Mucosa of stomach (tissue), 1 donor: ENCODE measurements around the gene COX6B1.

Experiments
- H3K27me3 ChIP-seq: one replicate; pipeline ENCODE4 v1.7.0; 2013; ENCODE audit warnings: mild to moderate bottlenecking, low read length; ENCODE audit not compliant: control insufficient read depth, insufficient read depth
- H3K36me3 ChIP-seq: one replicate; pipeline ENCODE4 v1.7.0; 2013; ENCODE audit warnings: low read length; ENCODE audit not compliant: control insufficient read depth, insufficient read depth
- H3K4me1 ChIP-seq: one replicate; pipeline ENCODE4 v1.7.0; 2013; ENCODE audit warnings: mild to moderate bottlenecking, low read length; ENCODE audit not compliant: control insufficient read depth, insufficient read depth
- H3K4me3 ChIP-seq: one replicate; pipeline ENCODE4 v1.7.0; 2013; ENCODE audit warnings: low read length
- H3K9ac ChIP-seq: one replicate; pipeline ENCODE4 v1.7.0; 2013; ENCODE audit warnings: mild to moderate bottlenecking, low read length, moderate library complexity
- H3K9me3 ChIP-seq: one replicate; pipeline ENCODE4 v1.7.0; 2013; ENCODE audit warnings: mild to moderate bottlenecking, low read length, moderate library complexity; ENCODE audit not compliant: control insufficient read depth
- donor health status: Pancreatic carcinoma.

COX6B1 gene

GRCh38 chr19:35619290-35619923 lies 28.7 kb upstream of the COX6B1 start:
- H3K4me3 ChIP-seq, result no peak overlapping the region
- no peaks in the 10 kb centered on the region for H3K27me3 ChIP-seq

GRCh38 chr19:35620001-35620400 lies 28.1 kb upstream of the COX6B1 start:
- Histone ChIP-seq H3K36me3 (no peaks in the 10 kb centered on the region), H3K9me3 (no peaks in the 10 kb centered on the region), H3K9ac (no peak overlapping the region), H3K4me1 (no peaks in the 10 kb centered on the region), H3K4me3 (no peak overlapping the region), H3K27me3 (no peaks in the 10 kb centered on the region)

More at GRCh38 chr19:35619290-35619923, 28.7 kb upstream of the COX6B1 start:
- Histone ChIP-seq H3K9me3 (no peaks in the 10 kb centered on the region), H3K36me3 (no peaks in the 10 kb centered on the region), H3K9ac (no peak overlapping the region), H3K4me1 (no peaks in the 10 kb centered on the region)

GRCh38 chr19:35621708-35622107 lies 26.4 kb upstream of the COX6B1 start:
- no peaks in the 10 kb centered on the region for H3K4me1 ChIP-seq
- H3K9me3 ChIP-seq, result no peaks in the 10 kb centered on the region
- no peak overlapping the region for H3K4me3 ChIP-seq
- H3K9ac ChIP-seq, result no peak overlapping the region
- no peaks in the 10 kb centered on the region for H3K36me3 ChIP-seq
- no peaks in the 10 kb centered on the region for H3K27me3 ChIP-seq

- Histone ChIP-seq H3K36me3 (no peaks in the 10 kb centered on the region), H3K4me1 (no peaks in the 10 kb centered on the region), H3K27me3 (no peaks in the 10 kb centered on the region), H3K9me3 (no peaks in the 10 kb centered on the region), H3K4me3 (no peak overlapping the region), H3K9ac (no peak overlapping the region)
Observed at GRCh38 chr19:35622750-35623149, 25.4 kb upstream of the COX6B1 start.

GRCh38 chr19:35623327-35624010 lies 24.7 kb upstream of the COX6B1 start:
- Histone ChIP-seq H3K4me1 (no peaks in the 10 kb centered on the region), H3K27me3 (no peaks in the 10 kb centered on the region), H3K4me3 (no peak overlapping the region), H3K36me3 (no peaks in the 10 kb centered on the region), H3K9me3 (no peaks in the 10 kb centered on the region), H3K9ac (no peak overlapping the region)

GRCh38 chr19:35628264-35628564 lies 19.9 kb upstream of the COX6B1 start:
- H3K27me3 ChIP-seq, result no peaks in the 10 kb centered on the region
- no peaks in the 10 kb centered on the region for H3K9me3 ChIP-seq
- H3K36me3 ChIP-seq, result peaks cover 4% of the 10 kb centered on the region
- peaks cover 5% of the 10 kb centered on the region for H3K4me1 ChIP-seq
- H3K9ac ChIP-seq, result peak overlapping the region; percentile 99
- peak overlapping the region; percentile 94 for H3K4me3 ChIP-seq

- peaks cover 7% of the 10 kb centered on the region for H3K36me3 ChIP-seq
Observed at GRCh38 chr19:35628565-35629331, 19.4 kb upstream of the COX6B1 start, which contains the start of gene RBM42. RBM42 (plus strand) TSS chr19:35629036; CDS start chr19:35629154, 118 bp downstream.

GRCh38 chr19:35629332-35629633 lies 18.8 kb upstream of the COX6B1 start:
- H3K4me3 ChIP-seq, result peak overlapping the region; percentile 94
- peaks cover 7% of the 10 kb centered on the region for H3K36me3 ChIP-seq
- no peaks in the 10 kb centered on the region for H3K27me3 ChIP-seq
- H3K9me3 ChIP-seq, result no peaks in the 10 kb centered on the region
- peaks cover 5% of the 10 kb centered on the region for H3K4me1 ChIP-seq
- peak overlapping the region; percentile 99 for H3K9ac ChIP-seq

More at GRCh38 chr19:35628565-35629331, 19.4 kb upstream of the COX6B1 start, which contains the start of gene RBM42:
- Histone ChIP-seq H3K4me3 (peak within 1 kb of the TSS; percentile 94), H3K27me3 (no peaks in the 10 kb centered on the region), H3K9ac (peak within 1 kb of the TSS; percentile 99), H3K4me1 (peaks cover 5% of the 10 kb centered on the region), H3K9me3 (no peaks in the 10 kb centered on the region)

- Histone ChIP-seq H3K4me3 (no peak overlapping the region), H3K4me1 (peaks cover 5% of the 10 kb centered on the region), H3K27me3 (no peaks in the 10 kb centered on the region), H3K9ac (no peak overlapping the region), H3K9me3 (no peaks in the 10 kb centered on the region), H3K36me3 (peaks cover 7% of the 10 kb centered on the region)
Observed at GRCh38 chr19:35633727-35634440, 14.2 kb upstream of the COX6B1 start.

- H3K36me3 ChIP-seq, result peaks cover 7% of the 10 kb centered on the region
- H3K9ac ChIP-seq, result no peak overlapping the region
- no peaks in the 10 kb centered on the region for H3K9me3 ChIP-seq
- H3K4me1 ChIP-seq, result no peaks in the 10 kb centered on the region
- H3K27me3 ChIP-seq, result no peaks in the 10 kb centered on the region
- H3K4me3 ChIP-seq, result no peak overlapping the region
Observed at GRCh38 chr19:35636651-35637050, 11.5 kb upstream of the COX6B1 start.

- Histone ChIP-seq H3K4me3 (no peak overlapping the region), H3K4me1 (no peaks in the 10 kb centered on the region), H3K27me3 (no peaks in the 10 kb centered on the region), H3K36me3 (peaks cover 7% of the 10 kb centered on the region), H3K9ac (no peak overlapping the region), H3K9me3 (no peaks in the 10 kb centered on the region)
Observed at GRCh38 chr19:35637165-35637564, 11.0 kb upstream of the COX6B1 start.

GRCh38 chr19:35639321-35639639 lies 8.8 kb upstream of the COX6B1 start:
- peaks cover 8% of the 10 kb centered on the region for H3K4me1 ChIP-seq
- no peaks in the 10 kb centered on the region for H3K27me3 ChIP-seq
- no peaks in the 10 kb centered on the region for H3K36me3 ChIP-seq
- H3K4me3 ChIP-seq, result no peak overlapping the region
- no peaks in the 10 kb centered on the region for H3K9me3 ChIP-seq
- H3K9ac ChIP-seq, result no peak overlapping the region
